Measurements from ENCODE around the gene TMED6.
"Not testable (repeated sequence)": the region's sequence is repeated elsewhere in the genome, so short reads cannot be mapped to it uniquely, and the experiment has no call there.

TMED6 gene

GRCh38 chr16:69296771-69297170, 54.8 kb downstream of the TMED6 start:
- DNase-seq, result not testable (repeated sequence)

DNA sequence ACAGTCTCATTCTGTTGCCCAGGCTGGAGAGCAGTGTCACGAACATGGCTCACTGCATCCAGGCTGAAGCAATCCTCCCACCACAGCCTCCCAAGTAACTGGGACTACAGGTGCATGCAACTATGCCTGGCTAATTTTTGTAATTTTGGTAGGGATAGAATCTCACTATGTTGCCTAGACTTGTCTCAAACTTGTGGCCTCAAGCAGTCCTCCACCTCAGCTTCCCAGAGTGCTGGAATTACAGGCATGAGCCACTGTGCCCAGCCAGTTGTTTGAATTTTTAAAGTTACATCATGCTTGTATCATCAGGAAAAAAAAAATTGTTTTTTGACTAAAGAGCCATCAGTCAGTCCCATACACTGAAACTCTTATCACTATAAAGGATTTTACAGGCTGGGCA, 57.5 kb downstream of the TMED6 start:
- no peak for DNase-seq

- DNase-seq, result no peak
Measured at GRCh38 chr16:69293401-69293800, 58.2 kb downstream of the TMED6 start.
